ENCODE results near the gene ANKMY1.

- TF ChIP-seq POLR2AphosphoS5 (IDR thresholded peaks at IDR 0.05) (no peak), CTCF (IDR thresholded peaks at IDR 0.05) (no peak), EP300 (IDR thresholded peaks at IDR 0.05) (no peak)
Observed at GRCh38 chr2:240553956-240554480, 3.8 kb downstream of the ANKMY1 start.

Measured in stomach (tissue), 4 donors.